IPS-15b (cell line): ENCODE measurements around the gene LRRC51.

Experiments
- H3K27me3 ChIP-seq: one replicate; pipeline ENCODE4 v1.6.1; 2013; ENCODE audit warnings: low read length; ENCODE audit not compliant: control insufficient read depth, insufficient read depth
- H3K36me3 ChIP-seq: one replicate; pipeline ENCODE4 v1.6.1; 2013; ENCODE audit warnings: low read length; ENCODE audit not compliant: control insufficient read depth, insufficient read depth
- H3K4me1 ChIP-seq: one replicate; pipeline ENCODE4 v1.6.1; 2013; ENCODE audit warnings: mild to moderate bottlenecking, low read length; ENCODE audit not compliant: control insufficient read depth, insufficient read depth
- H3K4me3 ChIP-seq: one replicate; pipeline ENCODE4 v1.5.1; 2013; ENCODE audit warnings: low read depth, low read length
- H3K9ac ChIP-seq: one replicate; pipeline ENCODE4 v1.6.1; 2013; ENCODE audit warnings: low read depth, mild to moderate bottlenecking, low read length
- H3K9me3 ChIP-seq: one replicate; pipeline ENCODE4 v1.6.1; 2013; ENCODE audit warnings: mild to moderate bottlenecking, low read length; ENCODE audit not compliant: control insufficient read depth, insufficient read depth

LRRC51 gene

DNA sequence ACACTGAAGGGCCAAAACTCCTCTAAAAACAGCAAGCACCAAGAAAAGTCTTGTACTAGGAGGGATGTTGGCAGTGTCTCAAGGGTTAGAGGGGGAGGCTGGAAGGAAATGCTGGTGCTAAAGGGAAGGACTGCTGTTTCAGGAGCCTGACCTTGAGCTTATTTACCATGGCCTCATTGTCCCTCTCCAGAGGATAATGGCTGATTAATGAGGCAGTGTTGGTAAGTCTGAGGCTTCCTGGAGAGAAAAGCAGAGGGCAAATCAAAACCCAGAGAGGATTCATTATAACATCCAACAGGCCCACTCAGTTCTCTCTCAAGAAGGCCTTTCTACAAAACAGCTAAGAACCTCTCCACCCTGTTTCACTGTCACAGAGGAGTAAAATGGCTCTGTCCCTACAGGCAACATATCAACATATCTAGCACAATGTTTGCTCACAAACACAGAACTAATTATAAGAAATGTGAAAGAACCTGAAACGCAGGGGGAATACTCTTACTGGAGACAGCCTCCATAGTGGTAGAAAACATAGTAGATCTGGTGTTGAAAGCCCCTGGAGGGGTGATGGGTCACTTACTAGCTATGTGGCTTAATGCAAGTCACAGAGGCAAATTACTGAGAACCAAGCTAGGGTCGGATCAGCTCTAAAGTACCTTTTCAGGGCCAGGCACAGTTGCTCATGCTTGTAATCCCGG is 31.7 kb upstream of the LRRC51 start:
- Histone ChIP-seq H3K27me3 (no peaks in the 10 kb centered on the region), H3K36me3 (peaks cover 4% of the 10 kb centered on the region), H3K4me1 (peaks cover 2% of the 10 kb centered on the region), H3K9ac (no peak overlapping the region), H3K9me3 (no peaks in the 10 kb centered on the region), H3K4me3 (no peak overlapping the region)

GRCh38 chr11:72058416-72059034 is 22.1 kb upstream of the LRRC51 start:
- Histone ChIP-seq H3K9me3 (no peaks in the 10 kb centered on the region), H3K27me3 (no peaks in the 10 kb centered on the region), H3K36me3 (peaks cover 3% of the 10 kb centered on the region), H3K9ac (no peak overlapping the region), H3K4me1 (no peaks in the 10 kb centered on the region), H3K4me3 (no peak overlapping the region)

DNA sequence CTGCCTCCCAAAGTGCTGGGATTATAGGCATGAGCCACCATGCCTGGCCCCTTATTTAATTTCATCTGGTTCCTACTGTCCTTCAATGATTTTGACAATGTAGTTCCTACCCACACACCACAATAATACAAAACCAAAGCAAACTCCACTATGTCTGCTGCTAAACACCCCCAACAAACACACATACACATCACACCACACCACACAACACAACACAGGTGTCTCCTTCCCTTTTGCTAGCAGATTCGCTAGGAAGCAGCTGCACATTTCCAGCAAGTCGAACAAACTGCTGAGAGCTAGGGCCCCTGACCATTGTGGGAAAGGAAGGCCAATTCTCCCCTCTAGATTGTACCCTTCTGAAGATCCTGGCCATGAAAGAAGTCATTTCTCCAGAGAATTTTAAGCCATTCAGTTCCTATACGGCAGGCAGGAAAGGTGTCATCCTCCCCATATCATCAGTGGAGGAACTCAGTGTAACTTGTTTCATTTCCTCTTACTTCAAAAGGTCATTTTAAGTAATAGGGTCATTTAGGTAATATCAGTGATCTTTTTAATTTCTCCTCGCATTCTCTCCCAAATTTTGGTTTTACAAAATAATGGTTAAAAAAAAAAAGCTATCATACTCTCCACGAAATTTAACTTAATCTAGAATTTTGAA is 18.8 kb upstream of the LRRC51 start:
- H3K9me3 ChIP-seq, result no peaks in the 10 kb centered on the region
- no peaks in the 10 kb centered on the region for H3K4me1 ChIP-seq
- no peaks in the 10 kb centered on the region for H3K27me3 ChIP-seq
- H3K9ac ChIP-seq, result no peak overlapping the region
- H3K36me3 ChIP-seq, result peaks cover 3% of the 10 kb centered on the region
- H3K4me3 ChIP-seq, result no peak overlapping the region

- Histone ChIP-seq H3K36me3 (peaks cover under 1% of the 10 kb centered on the region), H3K27me3 (no peaks in the 10 kb centered on the region), H3K9ac (no peak overlapping the region), H3K4me1 (no peaks in the 10 kb centered on the region), H3K9me3 (no peaks in the 10 kb centered on the region), H3K4me3 (no peak overlapping the region)
These were observed 13.8 kb upstream of the LRRC51 start for GRCh38 chr11:72066855-72067254.

DNA sequence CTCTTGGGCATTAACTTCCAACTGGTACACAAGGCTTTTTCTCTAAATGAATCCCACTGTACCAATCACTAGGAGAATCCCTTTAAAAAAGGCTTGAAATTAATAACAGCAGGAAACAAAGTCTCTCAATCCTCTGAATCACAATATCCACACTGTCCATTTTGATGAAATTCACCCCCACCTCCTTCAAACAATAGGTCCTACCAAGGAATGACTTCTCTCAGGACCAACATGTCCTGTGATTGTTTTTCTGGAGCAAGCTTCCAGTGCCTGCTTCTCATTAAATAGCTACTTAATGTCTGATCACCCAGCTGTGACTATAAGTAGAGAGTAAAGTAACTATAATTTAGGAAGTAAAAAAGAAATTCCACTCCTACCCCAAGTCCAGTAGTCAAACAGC is 13.4 kb upstream of the LRRC51 start:
- no peaks in the 10 kb centered on the region for H3K27me3 ChIP-seq
- H3K9ac ChIP-seq, result no peak overlapping the region
- H3K36me3 ChIP-seq, result no peaks in the 10 kb centered on the region
- no peak overlapping the region for H3K4me3 ChIP-seq
- H3K4me1 ChIP-seq, result no peaks in the 10 kb centered on the region
- H3K9me3 ChIP-seq, result no peaks in the 10 kb centered on the region

GRCh38 chr11:72067676-72068075 is 13.0 kb upstream of the LRRC51 start:
- H3K36me3 ChIP-seq, result no peaks in the 10 kb centered on the region
- no peaks in the 10 kb centered on the region for H3K27me3 ChIP-seq
- no peak overlapping the region for H3K4me3 ChIP-seq
- H3K9me3 ChIP-seq, result no peaks in the 10 kb centered on the region
- no peaks in the 10 kb centered on the region for H3K4me1 ChIP-seq
- no peak overlapping the region for H3K9ac ChIP-seq

DNA sequence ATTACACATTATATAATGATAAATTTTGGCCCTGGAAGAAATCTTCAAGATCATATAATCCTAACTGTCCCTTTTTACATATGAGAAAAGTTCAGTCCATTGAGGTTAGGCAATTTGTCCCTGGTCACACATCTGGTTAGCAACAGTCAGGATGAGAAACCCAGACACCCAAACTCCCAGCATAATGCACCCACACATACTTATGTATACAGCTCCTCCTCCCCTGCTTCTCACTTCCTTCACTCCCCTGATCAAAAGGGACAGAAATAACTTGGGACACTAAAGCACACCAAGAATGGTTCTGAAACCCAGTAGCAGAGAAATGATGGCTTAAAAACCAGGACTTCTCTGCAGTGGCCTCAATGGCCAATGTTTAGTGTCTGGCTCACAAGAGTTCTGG is 11.4 kb upstream of the LRRC51 start:
- Histone ChIP-seq H3K4me1 (no peaks in the 10 kb centered on the region), H3K27me3 (no peaks in the 10 kb centered on the region), H3K9me3 (no peaks in the 10 kb centered on the region), H3K4me3 (no peak overlapping the region), H3K9ac (no peak overlapping the region), H3K36me3 (no peaks in the 10 kb centered on the region)

GRCh38 chr11:72069787-72070251 is 10.8 kb upstream of the LRRC51 start:
- Histone ChIP-seq H3K4me3 (no peak overlapping the region), H3K4me1 (no peaks in the 10 kb centered on the region), H3K9ac (no peak overlapping the region), H3K9me3 (no peaks in the 10 kb centered on the region), H3K27me3 (no peaks in the 10 kb centered on the region), H3K36me3 (no peaks in the 10 kb centered on the region)

DNA sequence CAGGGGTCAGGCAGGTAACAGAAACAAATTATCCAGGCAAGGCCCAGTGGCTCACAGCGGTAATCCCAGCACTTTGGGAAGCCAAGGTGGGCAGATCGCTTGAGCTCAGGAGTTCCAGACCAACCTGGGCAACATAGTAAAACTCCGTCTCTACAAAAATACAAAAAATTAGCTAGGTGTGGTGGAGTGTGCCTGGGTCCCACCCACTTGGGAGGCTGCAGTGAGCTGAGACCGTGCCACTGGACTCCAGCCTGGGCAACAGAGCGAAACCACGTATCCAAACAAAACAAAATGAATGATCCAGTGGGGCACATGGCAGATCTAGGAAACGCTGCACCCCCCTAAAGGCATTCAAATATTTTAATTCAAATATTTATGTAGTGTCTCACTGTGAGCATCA is 10.2 kb upstream of the LRRC51 start:
- no peaks in the 10 kb centered on the region for H3K9me3 ChIP-seq
- H3K4me1 ChIP-seq, result no peaks in the 10 kb centered on the region

DNA sequence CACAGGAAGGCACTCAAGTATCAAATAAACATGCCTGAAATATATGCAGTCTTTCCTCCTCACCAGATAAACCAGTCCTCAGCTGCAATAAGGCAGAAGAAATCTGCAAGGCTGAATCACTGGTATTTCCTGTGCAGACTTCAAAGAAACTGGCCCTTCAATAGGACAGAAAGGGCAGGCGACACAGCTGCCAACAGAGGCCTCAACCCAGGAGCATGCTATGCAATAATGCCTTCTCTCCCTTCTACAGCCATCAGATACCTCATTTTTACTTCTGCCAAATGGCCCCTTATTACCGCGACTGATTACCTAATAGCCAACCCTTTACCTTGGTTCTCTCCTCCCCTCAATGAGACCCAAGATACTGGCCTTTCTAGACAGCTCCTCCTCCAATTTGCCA is 8.3 kb upstream of the LRRC51 start:
- Histone ChIP-seq H3K9ac (no peak overlapping the region), H3K4me3 (no peak overlapping the region), H3K4me1 (no peaks in the 10 kb centered on the region)

More for the DNA sequence above, 10.2 kb upstream of the LRRC51 start:
- Histone ChIP-seq H3K36me3 (no peaks in the 10 kb centered on the region), H3K27me3 (no peaks in the 10 kb centered on the region), H3K9ac (no peak overlapping the region), H3K4me3 (no peak overlapping the region)

GRCh38 chr11:72075109-72075508 is 5.5 kb upstream of the LRRC51 start:
- no peak overlapping the region for H3K9ac ChIP-seq
- H3K36me3 ChIP-seq, result no peaks in the 10 kb centered on the region
- no peaks in the 10 kb centered on the region for H3K9me3 ChIP-seq
- no peaks in the 10 kb centered on the region for H3K27me3 ChIP-seq
- H3K4me1 ChIP-seq, result no peaks in the 10 kb centered on the region
- H3K4me3 ChIP-seq, result no peak overlapping the region

More for the DNA sequence above, 8.3 kb upstream of the LRRC51 start:
- Histone ChIP-seq H3K36me3 (no peaks in the 10 kb centered on the region), H3K27me3 (no peaks in the 10 kb centered on the region), H3K9me3 (no peaks in the 10 kb centered on the region)

DNA sequence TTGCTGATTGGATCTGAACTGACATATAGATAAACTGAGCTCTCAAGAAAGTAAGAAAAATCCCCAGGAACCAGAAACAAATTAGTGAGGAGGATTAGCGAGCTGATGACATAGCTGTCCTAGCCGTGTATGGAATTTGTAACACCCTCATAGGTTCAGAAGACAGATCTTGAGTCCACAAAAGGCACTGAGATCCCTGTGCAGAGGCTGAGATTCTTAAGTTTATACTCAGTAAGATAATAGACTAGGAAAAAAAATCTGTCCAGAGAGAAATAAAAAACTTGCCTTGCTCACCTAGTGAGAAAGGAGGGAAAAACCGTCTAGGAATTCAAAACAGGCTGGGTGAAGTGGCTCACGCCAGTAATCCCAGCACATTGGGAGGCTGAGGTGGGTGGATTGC is 4.9 kb upstream of the LRRC51 start:
- Histone ChIP-seq H3K9ac (no peak overlapping the region), H3K4me3 (no peak overlapping the region), H3K36me3 (no peaks in the 10 kb centered on the region), H3K9me3 (no peaks in the 10 kb centered on the region), H3K27me3 (no peaks in the 10 kb centered on the region), H3K4me1 (no peaks in the 10 kb centered on the region)
